PC-3 (cell line): Measurements from ENCODE around the gene CCAR1. TPM values are rescaled to one million over a fixed set of nuclear protein-coding genes. Genes with fewer than 3 reads are reported as not detected.
"Not testable (repeated sequence)": the region's sequence is repeated elsewhere in the genome, so short reads cannot be mapped to it uniquely, and the experiment has no call there.

Source experiments
- ATAC-seq: fragments of 200-7000 bp; cut with Tn5 transposase; 2 replicates; pipeline ENCODE4 v1.9.1; 2020; ENCODE audit warnings: mild to moderate bottlenecking, moderate library complexity
- BruUV-seq: library from RNA; stranded (reverse); fragments of 400-500 nt; replicated peaks from 2 replicates; lab custom pipeline; 2021; lab: Mats Ljungman, UMichigan
- CTCF ChIA-PET: fragments of 300-600 bp; sonication (Branson Sonifier 250); formaldehyde crosslinking; loops from one replicate; lab custom pipeline; 2022; ENCODE audit warnings: antibody characterized with exemption; lab: Charles Lee
- POLR2A ChIA-PET: fragments of 300-600 bp; sonication (Branson Sonifier 250); formaldehyde crosslinking; loops from one replicate; lab custom pipeline; 2022; ENCODE audit warnings: antibody characterized with exemption; ENCODE audit not compliant: unreplicated experiment; lab: Charles Lee
- DNase-seq: peaks from one replicate; pipeline ENCODE4 v3.0.0-alpha.2; 2015
- H2AFZ ChIP-seq: fragments of 300-600 bp; sonication (generic); 2 replicates; pipeline ENCODE4 v1.6.0; 2016; ENCODE audit warnings: antibody characterized with exemption, low read length
- H3F3A ChIP-seq: fragments of 300-600 bp; sonication (generic); one replicate; pipeline ENCODE4 v1.6.0; 2017; ENCODE audit warnings: antibody characterized with exemption, low read length, control low read depth, mild to moderate bottlenecking; ENCODE audit not compliant: unreplicated experiment
- H3K27ac ChIP-seq: fragments of 300-600 bp; sonication (generic); 2 replicates; pipeline ENCODE4 v1.5.1; 2016; ENCODE audit warnings: mild to moderate bottlenecking, low read length
- H3K27me3 ChIP-seq: fragments of 300-600 bp; sonication (generic); 2 replicates; pipeline ENCODE4 v1.6.1; 2016; ENCODE audit warnings: low read length, mixed read lengths
- H3K36me3 ChIP-seq: fragments of 300-600 bp; sonication (generic); 2 replicates; pipeline ENCODE4 v1.6.1; 2016; ENCODE audit warnings: low read depth, mixed run types, low read length, mixed read lengths
- H3K4me1 ChIP-seq: fragments of 300-600 bp; sonication (generic); 2 replicates; pipeline ENCODE4 v1.5.1; 2016; ENCODE audit warnings: low read length; ENCODE audit not compliant: insufficient read depth
- H3K4me2 ChIP-seq: fragments of 300-600 bp; sonication (generic); 2 replicates; pipeline ENCODE4 v1.6.0; 2016; ENCODE audit warnings: low read length
- H3K4me3 ChIP-seq: fragments of 300-600 bp; sonication (generic); 2 replicates; pipeline ENCODE4 v1.5.1; 2016; ENCODE audit warnings: mild to moderate bottlenecking, low read length, mixed read lengths
- H3K79me2 ChIP-seq: fragments of 300-600 bp; sonication (generic); 2 replicates; pipeline ENCODE4 v1.6.1; 2017; ENCODE audit warnings: low read length, mixed read lengths
- H3K9ac ChIP-seq: fragments of 300-600 bp; sonication (generic); 2 replicates; pipeline ENCODE4 v1.6.0; 2016; ENCODE audit warnings: mild to moderate bottlenecking, low read length
- H3K9me2 ChIP-seq: fragments of 300-600 bp; sonication (generic); replicated peaks from 2 replicates; pipeline ENCODE4 v1.6.1; 2016; ENCODE audit warnings: mixed run types, low read length, mixed read lengths
- H3K9me3 ChIP-seq: fragments of 300-600 bp; sonication (generic); 2 replicates; pipeline ENCODE4 v1.6.1; 2016; ENCODE audit warnings: low read length, mixed read lengths
- H4K20me1 ChIP-seq: fragments of 300-600 bp; sonication (generic); 2 replicates; pipeline ENCODE4 v1.6.1; 2016; ENCODE audit warnings: low read length, mixed read lengths
- CTCF ChIP-seq: fragments of 300-600 bp; sonication (generic); conservative IDR thresholded peaks from 2 replicates; pipeline ENCODE4 v1.5.1; 2017; ENCODE audit warnings: antibody characterized with exemption, low read depth, mild to moderate bottlenecking, low read length
- EZH2 ChIP-seq: fragments of 300-600 bp; sonication (generic); IDR thresholded peaks from one replicate; pipeline ENCODE4 v1.6.1; 2017; ENCODE audit warnings: antibody characterized with exemption, mild to moderate bottlenecking, low read length; ENCODE audit not compliant: unreplicated experiment
- EZH2phosphoT487 ChIP-seq: fragments of 300-600 bp; sonication (generic); IDR thresholded peaks from 2 replicates; pipeline ENCODE4 v1.6.1; 2018; ENCODE audit warnings: mild to moderate bottlenecking, antibody characterized with exemption, low read length, borderline replicate concordance
- intact Hi-C: fragments of 100-400 bp; cut with micrococcal nuclease; formaldehyde crosslinking; loops from 2 replicates; pipeline ENCODE4 v1.9.0; 2023
- total RNA-seq: library from RNA; depleted of rRNA; stranded (reverse); fragments of >200 nt; gene quantifications from 2 replicates; pipeline ENCODE4 v1.2.3, GENCODE V29; 2014

Gene CCAR1
- total RNA-seq, 1 experiment from 2014 or later = 92.1 TPM

- Histone ChIP-seq H3K4me3 (no peak overlapping the region), H3K4me1 (no peaks in the 10 kb centered on the region), H3K27me3 (no peaks in the 10 kb centered on the region), H3K79me2 (no peaks in the 10 kb centered on the region), H2AFZ (no peak overlapping the region), H3K36me3 (no peaks in the 10 kb centered on the region), H3K27ac (no peak overlapping the region), H3K4me2 (no peak overlapping the region), H4K20me1 (no peaks in the 10 kb centered on the region), H3K9me3 (no peaks in the 10 kb centered on the region), H3K9me2 (no peaks in the 10 kb centered on the region), H3K9ac (no peak overlapping the region), H3F3A (no peaks in the 10 kb centered on the region)
- intact Hi-C loops = no loop called here
- ATAC-seq = no peak
- ChIA-PET POLR2A (no interaction called here), CTCF (no interaction called here)
- no peak for DNase-seq
- no TSS peak for BruUV-seq
- TF ChIP-seq EZH2phosphoT487 (no peak), EZH2 (no peak), CTCF (no peak)
These were observed 15.5 kb upstream of the CCAR1 start for GRCh38 chr10:68705548-68705947.

GRCh38 chr10:68708987-68709386 lies 12.1 kb upstream of the CCAR1 start:
- POLR2A ChIA-PET, DNase-seq, H3K9me3 ChIP-seq, BruUV-seq, H3K4me1 ChIP-seq, H3K27me3 ChIP-seq, CTCF ChIA-PET, H3K4me3 ChIP-seq, H2AFZ ChIP-seq, H3K27ac ChIP-seq, ATAC-seq, H3K4me2 ChIP-seq, intact Hi-C loops, H3K9ac ChIP-seq, H3K36me3 ChIP-seq, H3K79me2 ChIP-seq, H4K20me1 ChIP-seq, H3K9me2 ChIP-seq, H3F3A ChIP-seq: not testable (repeated sequence)

GRCh38 chr10:68713065-68713464 lies 8.0 kb upstream of the CCAR1 start:
- H4K20me1 ChIP-seq = not testable (repeated sequence)

GRCh38 chr10:68717435-68717834 lies 3.6 kb upstream of the CCAR1 start:
- peaks cover 14% of the 10 kb centered on the region for H3K79me2 ChIP-seq
- H3K4me2 ChIP-seq = no peak overlapping the region
- no peak overlapping the region for H3K4me3 ChIP-seq
- no peaks in the 10 kb centered on the region for H3K9me2 ChIP-seq
- ChIA-PET POLR2A (no interaction called here), CTCF (no interaction called here)
- H2AFZ ChIP-seq = no peak overlapping the region
- no peaks in the 10 kb centered on the region for H4K20me1 ChIP-seq
- no peak for ATAC-seq
- BruUV-seq = no TSS peak
- H3K4me1 ChIP-seq = 0 out of 2 replicates have a peak, but pooled peaks cover 4% of the 10 kb centered on the region
- no peak overlapping the region for H3K9ac ChIP-seq
- no peak for DNase-seq
- no peaks in the 10 kb centered on the region for H3K27me3 ChIP-seq
- no peak for TF ChIP-seq EZH2
- TF ChIP-seq EZH2phosphoT487 = no peak
- no peak overlapping the region for H3K27ac ChIP-seq
- H3K9me3 ChIP-seq = no peaks in the 10 kb centered on the region
- intact Hi-C loops = no loop called here
- no peaks in the 10 kb centered on the region for H3K36me3 ChIP-seq
- H3F3A ChIP-seq = no peaks in the 10 kb centered on the region

More at GRCh38 chr10:68713065-68713464, 8.0 kb upstream of the CCAR1 start:
- H2AFZ ChIP-seq, BruUV-seq, intact Hi-C loops, H3K27me3 ChIP-seq, H3K27ac ChIP-seq, H3K9ac ChIP-seq, POLR2A ChIA-PET, H3K9me2 ChIP-seq, H3K9me3 ChIP-seq, H3K36me3 ChIP-seq, CTCF ChIA-PET, H3K79me2 ChIP-seq, H3F3A ChIP-seq, H3K4me3 ChIP-seq, DNase-seq, H3K4me2 ChIP-seq, ATAC-seq, H3K4me1 ChIP-seq: not testable (repeated sequence)
